HT-29 (cell line): ENCODE measurements around the gene SEMG2. TPM values are rescaled to one million over a fixed set of nuclear protein-coding genes. Genes with fewer than 3 reads are reported as not detected.

Experiments
- DNase-seq: peaks from one replicate; pipeline ENCODE4 v3.0.0-alpha.2; 2015; ENCODE audit warnings: low spot score
- total RNA-seq: library from RNA; depleted of rRNA; stranded (reverse); fragments of >200 nt; shearing (Covaris generic); gene quantifications from 2 replicates; pipeline ENCODE4 v1.2.3, GENCODE V29; 2014

Gene SEMG2
- total RNA-seq, 1 experiment from 2014 or later: not detected

DNA sequence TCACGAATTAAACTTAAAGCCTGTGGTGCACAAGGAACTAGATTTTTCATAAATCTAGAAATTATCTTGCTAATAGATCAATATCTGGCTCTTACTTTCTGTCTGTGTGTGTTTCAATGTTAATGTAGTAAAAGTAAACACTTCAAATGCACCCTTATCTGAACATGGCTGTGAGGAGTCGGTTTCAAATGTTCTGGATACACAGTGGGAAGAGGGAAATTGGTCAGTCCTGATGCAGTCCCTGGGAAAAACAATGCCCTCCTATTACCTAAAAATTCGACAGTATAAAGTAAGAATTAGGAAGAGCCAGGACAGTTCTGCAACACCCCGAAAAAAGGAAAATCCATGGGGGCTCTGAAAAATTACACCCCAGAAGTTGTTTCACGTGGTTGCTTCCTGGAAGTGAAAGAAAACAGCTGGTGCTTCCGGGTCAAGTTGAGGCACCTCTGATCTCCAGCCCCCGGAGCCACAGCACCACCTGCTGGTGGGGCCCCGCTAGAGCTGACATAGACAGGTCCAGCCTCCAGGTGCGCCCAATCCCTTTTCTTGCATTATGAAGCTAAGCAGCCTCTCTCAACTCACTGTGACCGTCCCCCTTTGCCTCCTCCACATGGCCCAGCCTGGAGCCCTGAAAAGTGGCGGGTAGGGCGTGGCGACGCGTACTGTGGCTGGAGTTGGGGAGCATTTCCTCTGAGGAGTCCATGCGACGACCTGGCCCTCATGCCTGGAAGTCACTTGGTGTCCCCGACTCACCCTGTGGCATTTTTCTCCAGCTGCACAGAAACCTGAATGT is 8.3 kb downstream of the SEMG2 start:
- peak; percentile 86 for DNase-seq

DNA sequence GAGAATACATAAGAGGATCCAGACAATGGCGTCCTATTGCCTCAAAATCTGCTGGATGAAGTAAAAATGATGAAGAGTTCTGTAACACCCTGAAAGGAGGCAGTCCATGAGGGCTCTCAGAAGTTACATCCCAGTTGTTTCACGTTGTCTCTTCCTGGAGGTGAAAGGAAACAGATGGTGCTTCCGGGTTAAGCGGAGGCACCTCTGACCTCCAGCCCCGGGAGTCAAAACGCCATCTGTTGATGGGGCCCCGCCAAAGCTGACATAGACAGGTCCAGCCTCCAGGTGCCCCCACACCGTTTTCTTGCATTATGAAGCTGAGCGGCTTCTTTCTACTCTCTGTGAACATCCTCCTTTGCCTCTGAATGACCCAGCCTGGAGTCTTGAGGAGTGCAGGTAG is 9.5 kb downstream of the SEMG2 start:
- no peak for DNase-seq

DNA sequence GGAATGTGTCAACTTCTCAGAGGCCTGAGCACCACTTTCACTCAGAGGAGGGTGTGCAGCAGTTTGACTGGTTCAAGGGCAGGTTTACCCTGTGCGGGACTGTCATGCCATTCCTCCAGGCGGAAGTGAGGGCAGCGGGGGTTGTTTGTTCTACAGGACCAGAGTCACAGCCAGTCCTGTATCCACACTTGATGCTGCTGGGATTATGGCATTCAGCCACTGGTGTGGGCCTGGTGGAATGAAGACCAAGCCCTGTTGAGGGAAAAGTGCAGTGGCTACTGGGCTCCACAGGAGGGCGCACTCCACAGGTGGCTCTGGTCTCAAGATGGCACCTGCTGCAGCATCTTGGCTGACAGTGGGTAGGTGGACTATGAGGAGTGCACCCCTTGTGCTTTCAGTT is 14.8 kb downstream of the SEMG2 start:
- DNase-seq: peak; percentile 53

DNA sequence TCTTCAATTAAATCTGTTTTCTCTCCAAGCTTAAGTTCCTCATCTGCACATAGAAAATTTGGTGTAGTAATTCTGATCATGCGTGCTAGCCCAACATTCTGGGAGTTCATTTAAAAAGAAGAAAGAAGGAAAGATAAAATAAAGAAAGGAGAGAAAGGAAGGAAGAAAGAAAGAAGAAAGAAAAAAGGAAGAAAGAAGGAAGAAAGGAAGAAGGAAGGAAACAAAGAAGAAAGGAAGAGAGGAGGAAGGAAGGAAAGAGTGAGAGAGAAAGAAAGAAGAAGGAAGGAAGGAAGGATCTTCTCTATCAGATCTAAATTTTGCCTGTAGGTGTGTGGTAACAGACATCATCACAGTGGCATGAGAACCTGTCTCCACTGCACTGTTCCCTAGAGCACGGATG is 17.0 kb downstream of the SEMG2 start:
- DNase-seq: no peak

GRCh38 chr20:45246109-45246508 is 24.9 kb downstream of the SEMG2 start:
- no peak for DNase-seq

GRCh38 chr20:45247865-45248264 is 26.7 kb downstream of the SEMG2 start:
- no peak for DNase-seq

GRCh38 chr20:45248609-45249008 is 27.4 kb downstream of the SEMG2 start:
- DNase-seq: no peak

GRCh38 chr20:45251884-45252560 is 30.8 kb downstream of the SEMG2 start:
- no peak for DNase-seq

GRCh38 chr20:45253261-45253660 is 32.1 kb downstream of the SEMG2 start:
- peak; percentile 38 for DNase-seq

DNA sequence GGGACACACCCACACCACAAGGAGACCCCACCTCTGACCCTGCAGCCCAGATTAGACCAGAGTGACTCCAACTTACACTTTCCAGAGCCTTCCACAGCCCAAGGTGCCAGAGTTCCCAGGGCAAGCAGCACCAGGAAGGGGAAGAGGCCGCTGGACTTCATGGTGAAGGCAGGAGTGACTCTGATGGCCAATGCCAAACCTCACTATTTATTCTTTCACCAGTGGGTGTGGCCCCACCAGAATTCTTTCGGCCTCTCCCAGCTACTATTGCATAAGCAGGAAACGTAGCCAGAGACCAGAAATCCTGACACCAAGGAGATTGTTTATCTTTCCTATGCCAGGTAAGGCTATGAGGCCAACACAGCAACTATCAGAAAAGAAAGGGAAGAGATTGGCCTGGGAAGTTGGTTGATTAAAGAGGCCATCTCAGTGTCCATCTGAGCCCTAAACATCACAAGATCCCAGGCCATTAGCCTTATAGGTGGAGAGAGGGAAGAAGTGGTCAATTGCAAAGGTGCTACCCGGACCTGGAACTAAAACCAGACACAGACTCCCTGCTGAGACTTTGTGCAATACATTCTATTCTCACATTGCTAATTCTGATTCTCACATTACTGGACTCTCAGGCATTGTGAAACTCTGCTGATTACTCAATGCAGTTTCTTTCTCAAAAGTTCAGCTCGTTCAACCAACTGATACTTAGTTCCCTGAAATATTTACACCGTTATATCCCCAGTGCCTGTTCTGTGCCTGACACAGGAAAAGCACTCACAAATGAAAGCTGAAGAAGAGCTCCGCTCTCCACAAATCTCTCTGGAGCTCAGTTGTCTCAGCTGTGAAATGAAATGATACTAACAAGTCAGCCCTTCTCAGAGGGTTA is 33.5 kb downstream of the SEMG2 start, which contains the start of gene SLPI:
TSS of gene SLPI (minus strand) at position 182 of the 880 bp plus-strand sequence. CDS start at position 161, 21 bp downstream.
- peak; percentile 88 for DNase-seq

GRCh38 chr20:45257161-45257560 is 36.0 kb downstream of the SEMG2 start:
- no peak for DNase-seq

DNA sequence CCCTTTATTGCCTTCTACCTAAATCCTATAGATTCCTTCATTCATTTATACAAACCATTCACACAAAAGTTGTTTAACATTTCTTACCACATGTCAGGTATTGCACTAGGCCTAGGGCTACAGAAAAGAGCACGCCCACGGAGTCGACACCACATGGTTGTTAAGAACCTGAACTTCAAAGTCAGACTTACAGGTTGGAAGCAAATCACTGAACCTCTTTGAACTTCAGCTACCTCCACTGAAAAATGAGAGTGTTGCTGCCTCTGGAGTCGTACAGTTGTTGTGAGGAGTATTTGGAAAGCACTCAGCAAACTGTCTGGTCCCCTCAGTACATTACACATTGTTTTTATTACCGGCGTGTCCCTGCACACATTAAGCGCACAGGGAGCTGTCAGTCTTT is 36.5 kb downstream of the SEMG2 start:
- no peak for DNase-seq

GRCh38 chr20:45258259-45258658 is 37.1 kb downstream of the SEMG2 start:
- no peak for DNase-seq

- no peak for DNase-seq
Observed at GRCh38 chr20:45258664-45259063, 37.5 kb downstream of the SEMG2 start.

DNA sequence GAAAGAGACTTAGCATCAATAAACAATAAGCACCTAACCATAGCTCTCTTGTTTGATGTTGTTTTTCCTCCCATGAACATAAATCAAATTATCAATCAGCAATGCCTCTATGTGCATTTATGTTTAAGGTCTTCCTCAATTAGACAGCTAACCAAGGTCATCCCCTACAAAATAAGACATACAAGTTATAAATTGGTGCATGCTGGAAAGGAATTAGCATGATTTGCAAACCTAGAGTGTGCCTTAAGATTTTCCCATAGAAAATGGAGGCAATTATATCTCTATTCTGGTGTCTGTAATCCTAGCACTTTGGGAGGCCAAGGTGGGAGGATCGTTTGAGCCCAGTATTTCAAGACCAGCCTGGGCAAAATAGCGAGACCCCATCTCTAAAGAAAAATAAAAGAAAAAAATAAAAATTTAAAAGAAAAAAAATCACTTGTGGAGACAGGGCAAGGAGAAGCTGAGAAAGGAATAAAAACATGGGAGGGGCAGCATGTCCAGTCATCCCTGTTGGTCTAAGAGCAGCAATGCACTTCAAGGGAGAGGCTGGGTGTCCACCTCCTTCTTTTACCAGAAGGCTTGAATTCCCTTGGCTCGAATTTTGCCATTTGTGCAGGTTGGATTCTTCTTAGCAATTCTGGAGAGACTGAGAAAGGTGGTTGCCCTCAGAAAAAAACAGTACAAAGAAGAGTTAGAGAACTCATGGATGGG is 42.5 kb downstream of the SEMG2 start:
- no peak for DNase-seq

DNA sequence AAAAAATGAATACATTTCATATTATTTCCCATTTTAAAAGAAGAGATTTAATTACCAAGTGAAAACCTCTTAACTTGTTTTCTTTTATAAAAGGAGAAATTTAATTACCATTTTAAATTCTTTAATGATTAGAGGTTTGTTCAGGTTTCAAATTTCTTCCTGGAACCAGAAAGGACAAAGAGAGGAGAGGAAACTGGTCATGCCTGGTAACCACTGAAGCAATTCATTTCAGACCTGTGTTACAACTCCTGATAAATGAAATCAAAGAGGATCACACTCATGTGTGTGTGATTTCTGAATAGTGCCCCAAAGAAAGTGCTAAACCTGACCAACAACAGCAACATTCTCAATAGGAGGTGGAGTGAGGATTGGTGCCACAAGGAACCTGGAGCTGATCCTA is 45.8 kb downstream of the SEMG2 start:
- no peak for DNase-seq

DNA sequence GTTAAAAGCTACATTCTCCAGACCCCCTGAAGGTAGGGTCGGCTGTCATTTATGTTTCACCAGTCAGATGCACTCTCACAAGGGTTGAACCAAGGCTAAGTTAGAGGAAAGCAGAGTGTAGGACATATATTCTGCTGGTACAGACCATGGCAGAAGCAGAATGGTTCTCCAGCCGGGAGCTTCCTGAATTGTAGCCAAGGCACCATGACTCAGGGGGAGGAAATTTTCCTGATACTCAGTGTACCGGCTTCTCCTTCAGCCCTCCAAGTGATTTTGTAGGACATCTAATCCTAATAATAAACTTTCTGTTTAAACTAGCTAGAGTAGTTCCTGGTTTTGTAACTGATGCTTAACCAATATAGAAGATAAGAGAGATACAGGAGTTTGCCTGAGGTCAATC is 47.4 kb downstream of the SEMG2 start:
- no peak for DNase-seq

DNA sequence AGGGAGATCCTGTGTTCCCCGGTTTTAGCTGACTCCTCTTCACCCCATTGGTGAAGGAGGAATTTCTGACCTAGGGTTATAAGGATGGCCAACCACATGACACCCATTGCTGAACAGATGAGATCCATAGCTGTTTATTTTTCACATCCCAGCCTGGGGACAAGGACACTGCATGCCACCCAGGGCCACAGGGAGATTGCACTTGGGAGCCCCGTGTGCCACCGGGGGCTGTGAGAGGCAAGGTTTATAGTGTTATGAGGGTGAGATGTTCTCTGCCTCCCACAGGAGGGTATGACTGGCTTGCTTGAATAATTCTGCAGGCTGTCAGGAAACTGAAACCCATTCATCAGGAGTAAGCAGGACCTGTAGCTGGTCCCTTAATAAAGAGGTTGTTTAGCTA is 47.9 kb downstream of the SEMG2 start:
- DNase-seq: no peak

GRCh38 chr20:45269754-45270270 is 48.6 kb downstream of the SEMG2 start:
- no peak for DNase-seq
